GM12872 (cell line): Measurements from ENCODE around the gene LINC01488.

Experiments used
- TF ChIP-seq, protein P1 (sequence below): IDR thresholded peaks from 3 replicates; pipeline ENCODE4 v1.5.1; 2011; ENCODE audit warnings: low read depth, mild to moderate bottlenecking, low read length, moderate library complexity; ENCODE audit not compliant: insufficient read depth

LINC01488 gene

DNA sequence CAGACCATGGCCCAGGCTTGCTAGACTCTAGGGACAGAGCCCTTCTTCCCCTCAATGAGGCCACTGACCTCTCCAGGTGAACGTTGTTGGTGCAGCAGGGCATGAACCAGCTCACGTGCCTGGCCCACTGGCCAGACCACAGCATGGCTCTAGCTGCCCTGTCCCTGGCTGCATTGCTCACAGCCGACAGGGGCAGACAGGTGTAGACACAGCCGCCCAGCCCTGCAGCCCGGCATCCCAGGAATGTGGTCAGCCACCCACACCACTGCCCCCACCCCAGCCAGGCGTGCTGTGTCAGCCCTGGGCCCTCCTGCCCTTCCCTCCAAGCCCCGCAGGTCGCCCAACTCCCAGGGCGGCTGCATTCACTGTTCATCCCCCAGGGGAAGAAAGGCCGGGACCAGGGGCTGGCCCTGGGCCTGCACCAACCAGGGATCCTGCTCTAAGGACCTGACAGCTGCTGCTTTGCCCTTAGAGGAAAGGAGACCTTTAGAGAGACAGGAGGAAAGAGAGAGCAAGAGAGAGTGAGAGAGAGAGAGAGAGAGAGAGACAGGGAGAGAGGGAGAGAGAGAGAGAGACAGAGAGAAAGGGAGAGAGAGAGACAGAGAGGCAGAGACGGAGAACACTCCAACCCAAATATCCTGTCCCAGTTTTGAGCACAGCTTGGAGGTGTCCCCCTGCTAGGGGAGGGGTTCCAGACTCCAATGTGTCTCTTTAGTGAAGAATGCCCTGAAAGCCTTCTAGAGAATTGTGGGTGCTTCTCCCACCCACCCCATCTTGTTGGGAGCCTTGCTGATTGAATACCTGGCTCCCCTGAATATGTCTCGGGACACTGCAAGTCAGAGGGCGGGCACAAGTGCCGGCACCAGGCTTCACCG, 44.2 kb upstream of the LINC01488 start:
- TF ChIP-seq, protein P1, sequence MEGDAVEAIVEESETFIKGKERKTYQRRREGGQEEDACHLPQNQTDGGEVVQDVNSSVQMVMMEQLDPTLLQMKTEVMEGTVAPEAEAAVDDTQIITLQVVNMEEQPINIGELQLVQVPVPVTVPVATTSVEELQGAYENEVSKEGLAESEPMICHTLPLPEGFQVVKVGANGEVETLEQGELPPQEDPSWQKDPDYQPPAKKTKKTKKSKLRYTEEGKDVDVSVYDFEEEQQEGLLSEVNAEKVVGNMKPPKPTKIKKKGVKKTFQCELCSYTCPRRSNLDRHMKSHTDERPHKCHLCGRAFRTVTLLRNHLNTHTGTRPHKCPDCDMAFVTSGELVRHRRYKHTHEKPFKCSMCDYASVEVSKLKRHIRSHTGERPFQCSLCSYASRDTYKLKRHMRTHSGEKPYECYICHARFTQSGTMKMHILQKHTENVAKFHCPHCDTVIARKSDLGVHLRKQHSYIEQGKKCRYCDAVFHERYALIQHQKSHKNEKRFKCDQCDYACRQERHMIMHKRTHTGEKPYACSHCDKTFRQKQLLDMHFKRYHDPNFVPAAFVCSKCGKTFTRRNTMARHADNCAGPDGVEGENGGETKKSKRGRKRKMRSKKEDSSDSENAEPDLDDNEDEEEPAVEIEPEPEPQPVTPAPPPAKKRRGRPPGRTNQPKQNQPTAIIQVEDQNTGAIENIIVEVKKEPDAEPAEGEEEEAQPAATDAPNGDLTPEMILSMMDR = no peak

DNA sequence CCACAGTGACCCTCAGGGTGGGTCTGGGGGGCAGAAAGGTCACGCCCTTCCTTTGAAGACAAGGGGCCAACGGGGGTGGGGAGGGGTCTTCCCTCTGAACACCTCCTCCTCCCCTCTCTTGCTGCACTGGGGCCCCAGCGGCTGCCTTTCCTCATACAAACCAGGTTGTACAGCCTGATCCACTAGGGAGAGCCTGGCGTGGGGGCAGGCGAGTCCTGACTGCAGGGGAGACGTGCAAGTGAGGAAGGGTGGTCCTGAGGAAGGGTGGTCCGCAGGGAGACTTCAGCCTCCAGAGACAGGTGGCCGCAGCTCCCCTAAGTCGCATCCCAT, 43.6 kb upstream of the LINC01488 start:
- TF ChIP-seq, protein P1 = no peak

DNA sequence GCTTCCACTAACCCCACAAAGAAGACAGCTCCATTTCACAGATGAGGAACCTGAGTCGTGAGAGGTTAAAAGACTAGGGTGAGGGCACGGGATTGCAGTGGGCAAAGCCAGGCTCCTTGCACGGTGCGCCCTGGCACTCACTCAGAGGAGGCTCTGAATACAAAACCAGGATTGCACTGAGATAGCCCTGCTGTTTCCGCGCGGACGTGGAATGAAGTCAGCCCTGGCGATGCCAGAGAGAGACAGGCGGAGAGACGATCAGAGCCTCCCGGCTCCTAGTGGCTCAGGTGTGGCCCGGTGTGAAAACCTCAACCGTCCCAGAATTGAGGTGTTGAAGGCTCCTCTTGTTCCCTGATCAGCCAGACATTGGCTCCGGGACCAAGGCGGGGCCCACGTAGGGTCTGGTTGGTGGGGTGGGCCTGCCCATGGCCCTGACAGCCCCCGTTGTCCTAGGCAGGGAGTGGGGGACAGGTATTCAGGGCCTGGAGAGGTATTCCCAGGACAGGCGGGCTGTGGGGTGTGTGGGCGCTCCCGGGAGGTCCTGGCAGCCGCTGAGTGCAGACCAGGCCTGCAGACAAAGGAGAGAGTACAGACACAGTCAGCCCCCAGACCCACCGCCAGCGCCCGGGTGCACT, 43.1 kb upstream of the LINC01488 start:
- TF ChIP-seq, protein P1 = no peak

DNA sequence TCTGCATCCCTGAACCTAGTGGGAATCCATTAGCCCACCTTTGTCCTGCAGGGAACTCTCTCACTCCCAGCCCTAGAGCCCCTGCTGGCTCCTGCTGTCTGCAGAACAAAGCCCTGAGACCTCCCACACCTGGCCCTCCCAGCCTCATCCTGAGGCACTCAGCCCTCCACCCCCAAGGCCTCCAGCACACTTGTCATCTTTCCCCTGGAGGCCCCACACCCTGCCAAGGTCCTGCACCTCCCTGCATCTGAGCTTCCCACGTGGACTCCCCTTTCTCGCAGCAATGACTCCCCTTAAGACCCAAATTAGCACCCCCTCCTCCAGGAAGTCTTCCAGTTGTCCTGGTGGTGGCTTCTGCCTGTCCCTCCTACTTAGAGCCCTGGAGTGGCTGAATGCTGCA, 42.3 kb upstream of the LINC01488 start:
- TF ChIP-seq, protein P1 = no peak

DNA sequence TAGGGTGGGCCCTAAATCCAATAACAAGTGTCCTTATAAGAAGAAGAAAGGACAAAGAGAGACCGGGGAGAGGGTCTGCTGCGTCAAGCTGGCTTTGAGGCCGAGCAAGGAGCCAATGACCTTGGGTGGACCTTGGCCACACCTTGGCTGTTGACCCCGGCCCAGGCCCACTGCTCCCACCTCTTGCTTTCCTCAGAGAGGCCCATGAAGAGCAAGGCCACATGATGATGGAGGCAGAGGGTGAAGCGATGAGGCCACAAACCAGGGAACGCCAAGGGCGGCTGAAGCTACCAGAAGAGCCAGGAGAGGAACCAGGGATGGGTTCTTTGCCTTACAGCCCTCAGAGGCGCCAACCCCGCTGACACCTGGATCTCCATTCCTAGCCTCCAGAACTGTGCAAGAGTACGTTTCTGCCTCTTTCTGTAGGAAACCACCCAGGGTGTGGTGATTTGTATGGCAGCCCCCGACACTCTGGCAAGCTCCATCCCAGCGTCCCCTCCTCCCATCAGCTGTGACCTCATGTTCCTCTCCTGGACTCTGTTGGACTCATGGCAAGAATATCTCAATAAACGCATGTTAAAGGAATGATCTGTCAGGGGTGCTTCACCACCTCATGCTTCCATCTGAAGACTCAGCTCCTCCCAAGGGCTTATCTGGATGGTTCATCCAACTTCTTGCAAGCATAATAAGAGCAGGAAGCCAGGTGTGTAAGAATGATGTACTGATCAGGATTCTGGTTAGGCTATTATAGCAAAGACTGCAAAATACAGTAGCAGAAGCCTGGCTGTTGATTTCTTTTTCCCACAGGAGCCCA, 41.6 kb upstream of the LINC01488 start:
- TF ChIP-seq, protein P1 = no peak

DNA sequence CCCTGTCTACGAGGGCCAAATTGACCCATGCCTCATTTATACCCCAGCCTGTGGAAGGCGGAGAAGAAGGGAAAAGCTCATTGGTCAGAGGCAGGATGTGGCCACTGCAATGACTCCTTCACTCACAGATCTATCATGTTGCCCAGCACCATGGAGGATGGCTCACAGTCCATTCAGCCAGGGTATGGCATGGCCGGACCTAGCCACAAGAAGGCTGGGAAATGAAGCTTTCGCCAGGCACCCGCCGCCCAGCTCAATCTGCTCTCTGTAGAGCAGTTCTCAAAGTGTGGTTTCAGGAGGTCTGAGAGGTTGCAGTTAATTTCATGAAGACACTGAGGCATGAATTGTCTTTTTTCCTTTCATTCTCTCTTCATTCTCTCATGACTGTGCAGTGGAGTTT, 40.6 kb upstream of the LINC01488 start:
- TF ChIP-seq, protein P1 = no peak
